ENCODE results near the gene TMEM151A. TPM values are rescaled to one million over a fixed set of nuclear protein-coding genes. Genes with fewer than 3 reads are reported as not detected.

The TMEM151A gene
- total and polyA plus RNA-seq, 4 donors: 0.13 TPM; not detected in 3

- intact Hi-C loops (cut with DNase I): loop anchor here in 1 of 2 donors (2.0 kb wide), 1 partner anchor 62 kb away; no protein-coding TSS in a partner anchor
- 88 to 92% methylated on average over 16 of the region's 16 CpGs for WGBS, 2 donors
These were observed 7.1 kb upstream of the TMEM151A start for GRCh38 chr11:66284526-66285078.

GRCh38 chr11:66285250-66285947 lies 6.3 kb upstream of the TMEM151A start:
- no peaks in the 10 kb centered on the region for H3K4me1 ChIP-seq (ENCODE audit: control insufficient read depth in 1 of 2, insufficient read depth in 2 of 2, low read length in 2 of 2)
- H3K36me3 ChIP-seq (ENCODE audit: control insufficient read depth in 1 of 2, insufficient read depth in 2 of 2, low read length in 1 of 2): no peaks in the 10 kb centered on the region
- intact Hi-C loops (cut with DNase I): loop anchor here in 1 of 2 donors (2.0 kb wide), 1 partner anchor 63 kb away; no protein-coding TSS in a partner anchor
- 73 to 78% methylated on average over 13 of the region's 13 CpGs for WGBS, 2 donors
- no peaks in the 10 kb centered on the region for H3K27me3 ChIP-seq (ENCODE audit: control insufficient read depth in 1 of 2, insufficient read depth in 2 of 2, low read length in 1 of 2)
- H3K4me3 ChIP-seq (ENCODE audit: low read length in 2 of 2): no peak overlapping the region
- no peak overlapping the region for H3K27ac ChIP-seq (ENCODE audit: low read depth in 1 of 2, low read length in 2 of 2)
- no peak for ATAC-seq (ENCODE audit: low FRiP score)
- H3K9me3 ChIP-seq (ENCODE audit: control insufficient read depth, low read length): no peaks in the 10 kb centered on the region
- no peak for DNase-seq

More at GRCh38 chr11:66284526-66285078, 7.1 kb upstream of the TMEM151A start:
- no peak for DNase-seq
- Histone ChIP-seq H3K9me3 (ENCODE audit: control insufficient read depth, low read length) (no peaks in the 10 kb centered on the region), H3K4me1 (ENCODE audit: control insufficient read depth in 1 of 2, insufficient read depth in 2 of 2, low read length in 2 of 2) (no peaks in the 10 kb centered on the region), H3K36me3 (ENCODE audit: control insufficient read depth in 1 of 2, insufficient read depth in 2 of 2, low read length in 1 of 2) (no peaks in the 10 kb centered on the region), H3K27me3 (ENCODE audit: control insufficient read depth in 1 of 2, insufficient read depth in 2 of 2, low read length in 1 of 2) (no peaks in the 10 kb centered on the region), H3K4me3 (ENCODE audit: low read length in 2 of 2) (no peak overlapping the region), H3K27ac (ENCODE audit: low read depth in 1 of 2, low read length in 2 of 2) (no peak overlapping the region)
- ATAC-seq (ENCODE audit: low FRiP score): no peak

GRCh38 chr11:66286699-66287098 lies 5.0 kb upstream of the TMEM151A start:
- ATAC-seq (ENCODE audit: low FRiP score) (no peak), DNase-seq (no peak)
- intact Hi-C loops (cut with DNase I): no loop called here
- no peaks in the 10 kb centered on the region for H3K36me3 ChIP-seq (ENCODE audit: control insufficient read depth in 1 of 2, insufficient read depth in 2 of 2, low read length in 1 of 2)
- no peaks in the 10 kb centered on the region for H3K27me3 ChIP-seq (ENCODE audit: control insufficient read depth in 1 of 2, insufficient read depth in 2 of 2, low read length in 1 of 2)
- H3K9me3 ChIP-seq (ENCODE audit: control insufficient read depth, low read length): no peaks in the 10 kb centered on the region
- no peak overlapping the region for H3K27ac ChIP-seq (ENCODE audit: low read depth in 1 of 2, low read length in 2 of 2)
- H3K4me1 ChIP-seq (ENCODE audit: control insufficient read depth in 1 of 2, insufficient read depth in 2 of 2, low read length in 2 of 2): no peaks in the 10 kb centered on the region
- no peak overlapping the region for H3K4me3 ChIP-seq (ENCODE audit: low read length in 2 of 2)
- WGBS, 2 donors: 73 to 75% methylated on average over 5 of the region's 5 CpGs

DNA sequence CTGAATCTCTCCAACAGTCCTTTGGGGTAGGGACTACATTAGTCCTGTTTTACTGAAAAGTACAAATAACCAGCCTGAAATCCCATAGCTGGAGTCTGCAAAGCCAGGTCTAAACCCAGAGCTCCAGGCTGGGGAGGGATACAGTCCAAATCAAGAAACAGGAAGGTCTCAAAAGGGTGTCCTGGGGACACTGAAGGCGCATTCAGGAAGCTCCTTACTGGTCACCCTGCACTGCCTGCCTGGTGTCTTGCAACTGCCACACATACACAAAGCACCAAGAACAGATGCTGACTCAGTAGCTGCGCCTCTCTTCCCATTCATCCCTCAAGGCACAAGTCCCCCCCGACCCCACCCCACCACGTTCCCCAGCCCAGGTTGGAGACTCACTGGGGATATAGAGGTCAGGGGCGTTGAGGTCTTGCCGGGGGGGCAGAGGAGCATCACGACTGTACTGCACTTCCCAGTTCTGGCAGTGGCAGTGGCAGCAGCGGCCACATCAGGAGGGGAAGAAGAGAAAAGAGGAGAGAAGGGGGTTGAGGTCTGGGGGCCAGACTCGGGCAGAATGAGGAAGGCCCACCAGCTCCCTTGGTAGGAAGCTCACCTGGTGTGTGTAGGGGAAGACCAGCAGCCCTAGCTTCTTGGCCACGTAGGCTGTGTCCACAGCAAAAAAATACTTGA lies 4.3 kb upstream of the TMEM151A start:
- no peaks in the 10 kb centered on the region for H3K36me3 ChIP-seq (ENCODE audit: control insufficient read depth in 1 of 2, insufficient read depth in 2 of 2, low read length in 1 of 2)
- no peaks in the 10 kb centered on the region for H3K27me3 ChIP-seq (ENCODE audit: control insufficient read depth in 1 of 2, insufficient read depth in 2 of 2, low read length in 1 of 2)
- 72 to 79% methylated on average over 10 of the region's 10 CpGs for WGBS, 2 donors
- H3K27ac ChIP-seq (ENCODE audit: low read depth in 1 of 2, low read length in 2 of 2): no peak overlapping the region
- ATAC-seq (ENCODE audit: low FRiP score) (no peak), DNase-seq (no peak)
- H3K9me3 ChIP-seq (ENCODE audit: control insufficient read depth, low read length): no peaks in the 10 kb centered on the region
- no peak overlapping the region for H3K4me3 ChIP-seq (ENCODE audit: low read length in 2 of 2)
- no peaks in the 10 kb centered on the region for H3K4me1 ChIP-seq (ENCODE audit: control insufficient read depth in 1 of 2, insufficient read depth in 2 of 2, low read length in 2 of 2)
- intact Hi-C loops (cut with DNase I): no loop called here

DNA sequence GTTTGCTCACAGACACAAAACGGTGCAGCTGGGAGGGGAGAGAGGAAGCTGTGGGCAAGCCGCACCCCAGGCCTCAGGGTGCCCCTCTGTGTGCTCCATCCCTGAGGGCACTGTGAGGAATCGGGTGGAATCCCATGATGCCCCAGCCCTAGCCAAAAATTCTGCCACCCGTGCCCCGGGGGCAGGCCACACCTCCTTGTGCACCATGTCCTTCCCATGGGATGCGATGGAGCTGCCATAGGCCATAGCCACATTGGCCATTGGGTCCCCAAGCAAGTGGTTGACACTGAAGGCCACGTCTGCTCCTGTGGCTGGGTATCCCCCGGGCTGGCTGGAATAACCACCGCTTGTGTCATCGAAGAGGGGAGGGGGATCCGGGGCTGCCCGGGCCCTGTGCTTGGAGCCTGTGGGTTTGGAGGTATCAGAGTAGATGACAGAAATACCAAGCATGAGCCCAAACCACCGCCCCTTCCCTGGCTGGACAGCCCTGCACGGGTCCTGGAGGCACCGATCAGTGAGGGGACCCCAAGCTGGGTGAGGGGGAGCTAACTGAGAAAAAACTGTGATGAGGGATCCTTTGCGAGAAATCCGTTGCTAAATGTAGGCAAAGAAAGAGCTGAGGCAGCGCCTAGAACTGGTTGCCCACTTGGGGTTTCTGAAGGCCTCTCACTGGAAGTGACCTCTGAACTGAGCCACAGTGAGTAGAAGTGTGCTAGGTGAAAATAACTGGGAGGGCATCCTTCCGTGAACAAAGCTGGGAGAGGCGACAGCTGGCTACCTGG lies 3.6 kb upstream of the TMEM151A start:
- Histone ChIP-seq H3K4me1 (ENCODE audit: control insufficient read depth in 1 of 2, insufficient read depth in 2 of 2, low read length in 2 of 2) (no peaks in the 10 kb centered on the region), H3K4me3 (ENCODE audit: low read length in 2 of 2) (peak overlapping the region; percentile 51 to 54), H3K27me3 (ENCODE audit: control insufficient read depth in 1 of 2, insufficient read depth in 2 of 2, low read length in 1 of 2) (no peaks in the 10 kb centered on the region), H3K9me3 (ENCODE audit: control insufficient read depth, low read length) (no peaks in the 10 kb centered on the region), H3K27ac (ENCODE audit: low read depth in 1 of 2, low read length in 2 of 2) (peak overlapping the region in 1 of 2 donors; percentile 77), H3K36me3 (ENCODE audit: control insufficient read depth in 1 of 2, insufficient read depth in 2 of 2, low read length in 1 of 2) (no peaks in the 10 kb centered on the region)
- intact Hi-C loops (cut with DNase I): no loop called here
- DNase-seq (peak in 1 of 2 donors; percentile 51), ATAC-seq (ENCODE audit: low FRiP score) (no peak)
- 22 to 23% methylated on average over 20 of the region's 20 CpGs for WGBS, 2 donors

DNA sequence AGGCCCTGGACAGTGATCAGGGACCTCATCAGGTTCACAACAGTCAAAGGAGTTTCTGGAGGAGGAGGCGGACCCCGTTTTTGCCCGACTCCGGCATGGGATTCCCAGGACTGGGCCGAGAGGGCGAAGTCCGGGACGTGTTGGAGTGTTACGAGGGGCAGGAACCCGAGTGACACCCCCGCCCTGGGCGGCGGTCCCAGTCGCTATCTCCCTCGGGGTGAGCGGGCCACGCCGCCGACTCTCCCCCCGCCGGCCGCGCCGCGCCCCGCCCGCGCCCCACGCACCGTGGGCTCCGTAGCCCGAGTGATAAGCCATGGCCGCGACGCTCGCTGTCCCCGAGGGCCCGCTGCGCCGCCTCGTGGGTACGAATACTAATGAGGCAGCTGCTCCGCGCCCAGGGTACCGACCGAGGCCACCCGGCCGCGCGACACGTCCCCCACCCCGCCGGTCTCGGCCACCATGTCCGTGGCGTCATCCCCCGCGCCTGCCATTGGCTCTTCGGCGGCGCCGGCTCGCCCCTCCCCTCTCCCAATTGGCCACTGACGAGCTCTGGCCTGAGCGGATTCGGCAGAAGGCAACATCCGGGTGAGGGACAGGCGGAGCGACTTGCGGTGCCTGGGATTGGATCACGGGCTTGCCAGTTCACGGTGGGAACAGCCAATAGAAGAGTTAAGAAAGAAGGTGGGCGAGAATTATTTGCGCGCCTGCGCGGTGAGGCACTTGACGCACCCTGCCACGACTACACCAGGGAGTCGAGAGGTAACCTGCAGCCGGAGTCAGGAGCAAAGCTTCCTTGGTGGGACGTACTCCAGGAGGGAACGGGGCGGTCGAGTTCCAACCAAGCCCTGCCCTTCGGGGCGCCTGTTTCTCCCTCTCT lies 2.8 kb upstream of the TMEM151A start, which contains the start of gene YIF1A:
Gene YIF1A, minus strand, starts transcription at position 473 of the 877 bp plus-strand sequence. Its CDS starts 158 bp downstream, at position 315.
- H3K9me3 ChIP-seq (ENCODE audit: control insufficient read depth, low read length): no peaks in the 10 kb centered on the region
- H3K27me3 ChIP-seq (ENCODE audit: control insufficient read depth in 1 of 2, insufficient read depth in 2 of 2, low read length in 1 of 2): no peaks in the 10 kb centered on the region
- DNase-seq: peak; percentile 99 to 100
- peak; percentile 97 for ATAC-seq (ENCODE audit: low FRiP score)
- no peaks in the 10 kb centered on the region for H3K36me3 ChIP-seq (ENCODE audit: control insufficient read depth in 1 of 2, insufficient read depth in 2 of 2, low read length in 1 of 2)
- intact Hi-C loops (cut with DNase I): no loop called here
- H3K4me3 ChIP-seq (ENCODE audit: low read length in 2 of 2): peak within 1 kb of the TSS; percentile 51 to 54
- 0% methylated on average over 71 to 87 of the region's 87 CpGs for WGBS, 2 donors
- H3K27ac ChIP-seq (ENCODE audit: low read depth in 1 of 2, low read length in 2 of 2): peak within 1 kb of the TSS; percentile 43 to 77
- H3K4me1 ChIP-seq (ENCODE audit: control insufficient read depth in 1 of 2, insufficient read depth in 2 of 2, low read length in 2 of 2): no peaks in the 10 kb centered on the region

GRCh38 chr11:66289548-66290329 lies 2.0 kb upstream of the TMEM151A start:
- Histone ChIP-seq H3K4me1 (ENCODE audit: control insufficient read depth in 1 of 2, insufficient read depth in 2 of 2, low read length in 2 of 2) (no peaks in the 10 kb centered on the region), H3K27ac (ENCODE audit: low read depth in 1 of 2, low read length in 2 of 2) (peak overlapping the region in 1 of 2 donors; percentile 59), H3K9me3 (ENCODE audit: control insufficient read depth, low read length) (no peaks in the 10 kb centered on the region), H3K27me3 (ENCODE audit: control insufficient read depth in 1 of 2, insufficient read depth in 2 of 2, low read length in 1 of 2) (no peaks in the 10 kb centered on the region), H3K36me3 (ENCODE audit: control insufficient read depth in 1 of 2, insufficient read depth in 2 of 2, low read length in 1 of 2) (no peaks in the 10 kb centered on the region), H3K4me3 (ENCODE audit: low read length in 2 of 2) (peak overlapping the region; percentile 6 to 23)
- WGBS, 2 donors: 11 to 13% methylated on average over 36 of the region's 36 CpGs
- DNase-seq: peak; percentile 88 to 92
- intact Hi-C loops (cut with DNase I): no loop called here
- ATAC-seq (ENCODE audit: low FRiP score): peak; percentile 79

Measured in aorta (tissue), 5 donors.